OCI-LY1 (cell line): Measurements from ENCODE around the gene WDR83.

Experiments
- H2AFZ ChIP-seq: fragments of 200-600 bp; sonication (generic), shearing (Covaris generic); 2 replicates; pipeline ENCODE4 v1.6.0; 2014; ENCODE audit warnings: antibody characterized with exemption, mild to moderate bottlenecking, low read length
- H3F3A ChIP-seq: fragments of 200-600 bp; sonication (generic), shearing (Covaris generic); 2 replicates; pipeline ENCODE4 v1.6.0; 2014; ENCODE audit warnings: mild to moderate bottlenecking, antibody characterized with exemption, low read length, moderate library complexity; ENCODE audit not compliant: insufficient read depth
- H3K27ac ChIP-seq: fragments of 200-600 bp; sonication (generic); 2 replicates; pipeline ENCODE4 v1.5.1; 2014; ENCODE audit warnings: low read length, mixed run types, mild to moderate bottlenecking, low read depth; ENCODE audit not compliant: poor library complexity, severe bottlenecking
- H3K27me3 ChIP-seq: fragments of 200-600 bp; sonication (generic); 2 replicates; pipeline ENCODE4 v1.6.0; 2014; ENCODE audit warnings: antibody characterized with exemption, mild to moderate bottlenecking, low read length, moderate library complexity; ENCODE audit not compliant: insufficient read depth
- H3K36me3 ChIP-seq: fragments of 200-600 bp; sonication (generic); 2 replicates; pipeline ENCODE4 v1.6.1; 2014; ENCODE audit warnings: mild to moderate bottlenecking, antibody characterized with exemption, low read length, moderate library complexity, mixed read lengths; ENCODE audit not compliant: insufficient read depth
- H3K4me1 ChIP-seq: fragments of 200-600 bp; sonication (generic); 2 replicates; pipeline ENCODE4 v1.5.1; 2014; ENCODE audit warnings: mild to moderate bottlenecking, low read length, moderate library complexity; ENCODE audit not compliant: insufficient read depth, severe bottlenecking
- H3K4me2 ChIP-seq: fragments of 200-600 bp; sonication (generic), shearing (Covaris generic); 2 replicates; pipeline ENCODE4 v1.6.1; 2014; ENCODE audit warnings: low read length
- H3K4me3 ChIP-seq: fragments of 200-600 bp; sonication (generic); 2 replicates; pipeline ENCODE4 v1.5.1; 2014; ENCODE audit warnings: low read length, low read depth, mild to moderate bottlenecking, mixed read lengths; ENCODE audit not compliant: poor library complexity, severe bottlenecking
- H3K79me2 ChIP-seq: fragments of 200-600 bp; shearing (Covaris generic); 2 replicates; pipeline ENCODE4 v1.6.1; 2016; ENCODE audit warnings: mixed run types, low read length, mixed read lengths; ENCODE audit not compliant: insufficient read depth
- H3K9ac ChIP-seq: fragments of 200-600 bp; sonication (generic), shearing (Covaris generic); 2 replicates; pipeline ENCODE4 v1.6.1; 2014; ENCODE audit warnings: mild to moderate bottlenecking, low read length, mixed read lengths
- H3K9me2 ChIP-seq: fragments of 200-600 bp; sonication (generic), shearing (Covaris generic); 2 replicates; pipeline ENCODE4 v1.6.1; 2014; ENCODE audit warnings: low read depth, mild to moderate bottlenecking, low read length, mixed read lengths
- H3K9me3 ChIP-seq: fragments of 200-600 bp; shearing (Covaris generic); 2 replicates; pipeline ENCODE4 v1.6.1; 2014; ENCODE audit warnings: low read length, mixed read lengths
- H4K20me1 ChIP-seq: fragments of 200-600 bp; sonication (generic), shearing (Covaris generic); 2 replicates; pipeline ENCODE4 v1.6.0; 2016; ENCODE audit warnings: mild to moderate bottlenecking, low read length; ENCODE audit not compliant: insufficient read depth
- EZH2 ChIP-seq: fragments of 200-600 bp; sonication (generic), shearing (Covaris generic); IDR thresholded peaks from 2 replicates; pipeline ENCODE4 v1.8.0; 2017; ENCODE audit warnings: borderline replicate concordance, mixed run types, mild to moderate bottlenecking, antibody characterized with exemption, low read length, moderate library complexity, mixed read lengths
- TF ChIP-seq, protein P1 (sequence below): fragments of 200-600 bp; sonication (generic), shearing (Covaris generic); IDR thresholded peaks from 2 replicates; pipeline ENCODE4 v1.5.1; 2017; ENCODE audit warnings: mild to moderate bottlenecking, antibody characterized with exemption, low read length, moderate library complexity, mixed read lengths

Gene WDR83

DNA sequence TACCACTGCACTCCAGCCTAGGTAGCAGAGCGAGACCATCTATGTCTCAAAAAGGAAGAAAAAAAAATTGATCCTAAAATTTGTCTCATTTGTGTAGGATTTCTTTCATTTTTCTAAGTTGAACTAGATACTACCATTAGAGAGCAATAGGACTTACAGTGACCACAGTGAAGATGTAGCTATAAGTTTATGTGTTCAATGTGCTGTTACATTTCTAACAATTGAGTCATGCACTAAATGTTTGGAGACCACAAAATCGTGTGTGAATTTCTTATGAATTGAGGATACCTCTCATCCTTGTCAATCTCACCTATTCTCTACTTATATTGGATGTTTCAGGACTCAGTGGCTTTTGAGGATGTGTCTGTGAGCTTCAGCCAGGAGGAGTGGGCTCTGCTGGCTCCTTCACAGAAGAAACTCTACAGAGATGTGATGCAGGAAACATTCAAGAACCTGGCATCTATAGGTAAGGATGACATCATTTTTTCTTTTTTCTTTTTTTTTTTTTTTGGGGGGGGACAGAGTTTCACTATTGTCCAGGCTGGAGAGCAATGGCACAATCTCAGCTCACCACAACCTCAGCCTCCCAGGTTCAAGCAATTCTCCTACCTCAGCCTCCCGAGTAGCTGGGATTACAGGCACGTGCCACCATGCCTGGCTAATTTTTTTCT is 43.1 kb upstream of the WDR83 start:
- TF ChIP-seq EZH2: no peak
- TF ChIP-seq, protein P1, sequence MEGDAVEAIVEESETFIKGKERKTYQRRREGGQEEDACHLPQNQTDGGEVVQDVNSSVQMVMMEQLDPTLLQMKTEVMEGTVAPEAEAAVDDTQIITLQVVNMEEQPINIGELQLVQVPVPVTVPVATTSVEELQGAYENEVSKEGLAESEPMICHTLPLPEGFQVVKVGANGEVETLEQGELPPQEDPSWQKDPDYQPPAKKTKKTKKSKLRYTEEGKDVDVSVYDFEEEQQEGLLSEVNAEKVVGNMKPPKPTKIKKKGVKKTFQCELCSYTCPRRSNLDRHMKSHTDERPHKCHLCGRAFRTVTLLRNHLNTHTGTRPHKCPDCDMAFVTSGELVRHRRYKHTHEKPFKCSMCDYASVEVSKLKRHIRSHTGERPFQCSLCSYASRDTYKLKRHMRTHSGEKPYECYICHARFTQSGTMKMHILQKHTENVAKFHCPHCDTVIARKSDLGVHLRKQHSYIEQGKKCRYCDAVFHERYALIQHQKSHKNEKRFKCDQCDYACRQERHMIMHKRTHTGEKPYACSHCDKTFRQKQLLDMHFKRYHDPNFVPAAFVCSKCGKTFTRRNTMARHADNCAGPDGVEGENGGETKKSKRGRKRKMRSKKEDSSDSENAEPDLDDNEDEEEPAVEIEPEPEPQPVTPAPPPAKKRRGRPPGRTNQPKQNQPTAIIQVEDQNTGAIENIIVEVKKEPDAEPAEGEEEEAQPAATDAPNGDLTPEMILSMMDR: no peak
- H3K79me2 ChIP-seq: no peaks in the 10 kb centered on the region
- H3K9me3 ChIP-seq: peaks cover 16% of the 10 kb centered on the region
- no peaks in the 10 kb centered on the region for H3K27me3 ChIP-seq
- H3K4me3 ChIP-seq: no peak overlapping the region
- H3K27ac ChIP-seq: no peak overlapping the region
- H3K4me2 ChIP-seq: no peak overlapping the region
- H3K9ac ChIP-seq: no peak overlapping the region
- no peaks in the 10 kb centered on the region for H3F3A ChIP-seq
- H4K20me1 ChIP-seq: no peaks in the 10 kb centered on the region
- peaks cover 54% of the 10 kb centered on the region for H3K36me3 ChIP-seq
- no peaks in the 10 kb centered on the region for H3K4me1 ChIP-seq
- H3K9me2 ChIP-seq: no peaks in the 10 kb centered on the region
- no peak overlapping the region for H2AFZ ChIP-seq

DNA sequence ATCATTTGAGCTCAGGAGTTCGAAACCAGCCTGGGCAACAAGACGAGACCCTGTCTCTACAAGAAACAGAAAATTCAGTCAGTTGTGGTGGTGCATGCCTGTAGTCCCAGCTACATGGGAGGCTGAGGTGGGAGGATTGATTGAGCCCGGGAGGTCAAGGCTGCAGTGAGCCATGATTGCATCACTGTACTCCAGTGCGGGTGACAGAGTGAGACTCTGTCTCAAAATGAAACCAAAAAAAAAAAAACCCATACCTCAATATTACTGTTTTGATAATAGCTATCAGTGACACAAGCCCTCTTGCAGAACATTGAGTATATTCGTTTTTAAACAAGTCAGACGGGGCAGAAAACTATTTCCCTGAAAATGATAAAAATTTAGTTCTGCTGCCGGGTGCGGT is 39.6 kb upstream of the WDR83 start:
- Histone ChIP-seq H3K9ac (no peak overlapping the region), H4K20me1 (no peaks in the 10 kb centered on the region), H3K9me2 (no peaks in the 10 kb centered on the region), H3K4me2 (no peak overlapping the region), H3K4me3 (no peak overlapping the region), H3K79me2 (no peaks in the 10 kb centered on the region), H2AFZ (no peak overlapping the region), H3K36me3 (peaks cover 78% of the 10 kb centered on the region), H3K4me1 (no peaks in the 10 kb centered on the region), H3K9me3 (peaks cover 23% of the 10 kb centered on the region), H3K27me3 (no peaks in the 10 kb centered on the region), H3F3A (no peaks in the 10 kb centered on the region), H3K27ac (no peak overlapping the region)
- TF ChIP-seq, protein P1: no peak
- no peak for TF ChIP-seq EZH2

DNA sequence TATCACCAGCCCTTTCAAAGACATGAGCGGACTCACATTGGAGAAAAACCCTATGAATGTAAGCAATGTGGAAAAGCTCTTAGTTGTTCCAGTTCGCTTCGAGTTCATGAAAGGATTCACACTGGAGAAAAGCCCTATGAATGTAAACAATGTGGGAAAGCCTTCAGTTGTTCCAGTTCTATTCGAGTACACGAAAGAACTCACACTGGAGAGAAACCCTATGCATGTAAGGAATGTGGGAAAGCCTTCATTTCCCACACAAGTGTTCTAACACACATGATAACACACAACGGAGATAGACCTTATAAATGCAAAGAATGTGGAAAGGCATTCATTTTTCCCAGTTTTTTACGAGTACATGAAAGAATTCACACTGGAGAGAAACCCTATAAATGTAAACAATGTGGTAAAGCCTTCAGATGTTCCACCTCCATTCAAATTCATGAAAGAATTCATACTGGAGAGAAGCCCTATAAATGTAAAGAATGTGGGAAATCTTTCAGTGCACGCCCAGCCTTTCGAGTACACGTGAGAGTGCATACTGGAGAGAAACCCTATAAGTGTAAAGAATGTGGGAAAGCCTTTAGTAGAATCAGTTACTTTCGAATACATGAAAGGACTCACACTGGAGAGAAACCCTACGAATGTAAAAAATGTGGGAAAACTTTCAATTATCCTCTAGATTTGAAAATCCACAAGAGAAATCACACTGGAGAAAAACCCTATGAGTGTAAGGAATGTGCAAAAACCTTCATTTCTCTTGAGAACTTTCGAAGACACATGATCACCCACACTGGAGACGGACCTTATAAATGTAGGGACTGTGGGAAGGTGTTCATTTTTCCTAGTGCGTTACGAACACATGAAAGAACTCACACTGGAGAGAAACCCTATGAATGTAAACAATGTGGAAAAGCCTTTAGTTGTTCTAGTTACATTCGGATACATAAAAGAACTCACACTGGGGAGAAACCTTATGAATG is 38.3 kb upstream of the WDR83 start:
- no peak overlapping the region for H3K27ac ChIP-seq
- no peaks in the 10 kb centered on the region for H3F3A ChIP-seq
- H3K27me3 ChIP-seq: no peaks in the 10 kb centered on the region
- H3K36me3 ChIP-seq: peaks cover 80% of the 10 kb centered on the region
- peaks cover 23% of the 10 kb centered on the region for H3K9me3 ChIP-seq
- H2AFZ ChIP-seq: no peak overlapping the region
- H3K9me2 ChIP-seq: no peaks in the 10 kb centered on the region
- H3K4me2 ChIP-seq: no peak overlapping the region
- H3K4me3 ChIP-seq: no peak overlapping the region
- H3K4me1 ChIP-seq: no peaks in the 10 kb centered on the region
- H3K79me2 ChIP-seq: no peaks in the 10 kb centered on the region
- TF ChIP-seq, protein P1: no peak
- no peak for TF ChIP-seq EZH2
- no peaks in the 10 kb centered on the region for H4K20me1 ChIP-seq
- H3K9ac ChIP-seq: no peak overlapping the region
